ENCODE measurements around the gene DUSP10. TPM values are rescaled to one million over a fixed set of nuclear protein-coding genes. Genes with fewer than 3 reads are reported as not detected.

The DUSP10 gene
- total RNA-seq, result 11.9 TPM

GRCh38 chr1:221741703-221742554, at the start of gene DUSP10:
Gene DUSP10, minus strand, starts transcription at chr1:221742089. Its CDS starts 2,345 bp downstream, at chr1:221739744.

Data from metanephros (tissue), 1 donor.